COLO668 (cell line): Measurements from ENCODE around the gene NR5A1.

ENCODE experiments used
- DNase-seq: peaks from one replicate; lab custom pipeline; 2025; ENCODE audit not compliant: unreplicated experiment; lab: John Stamatoyannopoulos, UW

The NR5A1 gene

GRCh38 chr9:124506931-124507879, at the start of gene NR5A1:
Gene NR5A1, minus strand, starts transcription at chr9:124507399. Its CDS starts 4,004 bp downstream, at chr9:124503395.
- no peak for DNase-seq

- DNase-seq, result no peak
Observed at GRCh38 chr9:124555043-124555442, 47.8 kb upstream of the NR5A1 start.

- DNase-seq, result no peak
Observed at GRCh38 chr9:124553738-124554137, 46.5 kb upstream of the NR5A1 start.

GRCh38 chr9:124552273-124552605, 45.0 kb upstream of the NR5A1 start:
- DNase-seq, result no peak

GRCh38 chr9:124551472-124552272, 44.5 kb upstream of the NR5A1 start:
- DNase-seq, result peak; percentile 13

GRCh38 chr9:124550072-124550471, 42.9 kb upstream of the NR5A1 start:
- no peak for DNase-seq

- no peak for DNase-seq
Observed at GRCh38 chr9:124549016-124549415, 41.8 kb upstream of the NR5A1 start.

- no peak for DNase-seq
Observed at GRCh38 chr9:124544535-124544934, 37.3 kb upstream of the NR5A1 start.

- DNase-seq, result no peak
Observed at GRCh38 chr9:124541824-124542223, 34.6 kb upstream of the NR5A1 start.

- no peak for DNase-seq
Observed at GRCh38 chr9:124537926-124538325, 30.7 kb upstream of the NR5A1 start.

- no peak for DNase-seq
Observed at GRCh38 chr9:124535846-124536245, 28.6 kb upstream of the NR5A1 start.

- DNase-seq, result no peak
Observed at GRCh38 chr9:124532897-124533296, 25.7 kb upstream of the NR5A1 start.

GRCh38 chr9:124531115-124531514, 23.9 kb upstream of the NR5A1 start:
- DNase-seq, result no peak

- no peak for DNase-seq
Observed at GRCh38 chr9:124530246-124530645, 23.0 kb upstream of the NR5A1 start.

- DNase-seq, result no peak
Observed at GRCh38 chr9:124527781-124528180, 20.6 kb upstream of the NR5A1 start.

GRCh38 chr9:124526174-124526573, 19.0 kb upstream of the NR5A1 start:
- DNase-seq, result no peak

GRCh38 chr9:124522121-124523098, 15.2 kb upstream of the NR5A1 start:
- DNase-seq, result no peak

GRCh38 chr9:124521142-124521541, 13.9 kb upstream of the NR5A1 start:
- DNase-seq, result no peak

GRCh38 chr9:124520206-124520596, 13.0 kb upstream of the NR5A1 start:
- DNase-seq, result no peak

- no peak for DNase-seq
Observed at GRCh38 chr9:124518116-124518515, 10.9 kb upstream of the NR5A1 start.

GRCh38 chr9:124517600-124517999, 10.4 kb upstream of the NR5A1 start:
- no peak for DNase-seq
